GM19240 (cell line): Measurements from ENCODE around the gene CLCNKA.
"Not testable (repeated sequence)": the region's sequence is repeated elsewhere in the genome, so short reads cannot be mapped to it uniquely, and the experiment has no call there.

Experiments used
- DNase-seq: peaks from one replicate; pipeline ENCODE4 v3.0.0; 2011; ENCODE audit warnings: low spot score; ENCODE audit not compliant: insufficient read length

The CLCNKA gene

GRCh38 chr1:16042096-16042495 is 20.3 kb downstream of the CLCNKA start:
- no peak for DNase-seq

GRCh38 chr1:16042654-16043053 is 20.8 kb downstream of the CLCNKA start:
- not testable (repeated sequence) for DNase-seq

- DNase-seq = no peak
Observed at GRCh38 chr1:16043521-16043920, 21.7 kb downstream of the CLCNKA start, which contains the start of gene CLCNKB. CLCNKB (plus strand) TSS chr1:16043782; CDS start chr1:16044493, 711 bp downstream.

- no peak for DNase-seq
Observed at GRCh38 chr1:16043950-16044349, 22.1 kb downstream of the CLCNKA start.

- no peak for DNase-seq
Observed at GRCh38 chr1:16046842-16047241, 25.0 kb downstream of the CLCNKA start.

- DNase-seq = no peak
Observed at GRCh38 chr1:16047791-16048475, 26.1 kb downstream of the CLCNKA start.

- no peak for DNase-seq
Observed at GRCh38 chr1:16048573-16049189, 26.8 kb downstream of the CLCNKA start.

GRCh38 chr1:16050328-16050727 is 28.5 kb downstream of the CLCNKA start:
- DNase-seq = no peak

GRCh38 chr1:16051039-16051438 is 29.2 kb downstream of the CLCNKA start:
- DNase-seq = no peak

GRCh38 chr1:16051949-16052348 is 30.1 kb downstream of the CLCNKA start:
- not testable (repeated sequence) for DNase-seq

- no peak for DNase-seq
Observed at GRCh38 chr1:16053781-16054502, 32.1 kb downstream of the CLCNKA start.

- no peak for DNase-seq
Observed at GRCh38 chr1:16054598-16055540, 33.0 kb downstream of the CLCNKA start.

- peak; percentile 99 for DNase-seq
Observed at GRCh38 chr1:16055613-16056520, 34.0 kb downstream of the CLCNKA start.

- not testable (repeated sequence) for DNase-seq
Observed at GRCh38 chr1:16056521-16056912, 34.7 kb downstream of the CLCNKA start.

- DNase-seq = not testable (repeated sequence)
Observed at GRCh38 chr1:16057314-16057915, 35.6 kb downstream of the CLCNKA start.

- not testable (repeated sequence) for DNase-seq
Observed at GRCh38 chr1:16058394-16059120, 36.7 kb downstream of the CLCNKA start.

GRCh38 chr1:16061266-16061665 is 39.4 kb downstream of the CLCNKA start:
- no peak for DNase-seq

GRCh38 chr1:16061989-16062686 is 40.3 kb downstream of the CLCNKA start:
- not testable (repeated sequence) for DNase-seq
